ENCODE data around the gene MB21D2.
A peak's percentile ranks its signal among the peaks of the same experiment; 100 is the strongest.
"Not testable (repeated sequence)": the region's sequence is repeated elsewhere in the genome, so short reads cannot be mapped to it uniquely, and the experiment has no call there.

MB21D2 gene

GRCh38 chr3:192799721-192800120 is 117.9 kb downstream of the MB21D2 start:
- no peak overlapping the region for H3K4me3 Mint-ChIP-seq
- H3K27ac Mint-ChIP-seq, result no peak overlapping the region
- peaks cover 4% of the 10 kb centered on the region for H3K36me3 Mint-ChIP-seq (ENCODE audit: low read depth)
- TF ChIP-seq CTCF (IDR thresholded peaks at IDR 0.05), result no peak
- no peak for DNase-seq
- no peaks in the 10 kb centered on the region for H3K9me3 Mint-ChIP-seq
- no peaks in the 10 kb centered on the region for H3K27me3 Mint-ChIP-seq (ENCODE audit: low read depth, poor library complexity)
- peaks cover 4% of the 10 kb centered on the region for H3K4me1 Mint-ChIP-seq

GRCh38 chr3:192795021-192795420 is 122.6 kb downstream of the MB21D2 start:
- Mint-ChIP-seq H3K27me3 (ENCODE audit: low read depth, poor library complexity) (no peaks in the 10 kb centered on the region), H3K4me3 (no peak overlapping the region), H3K4me1 (no peaks in the 10 kb centered on the region), H3K36me3 (ENCODE audit: low read depth) (peaks cover 4% of the 10 kb centered on the region), H3K27ac (no peak overlapping the region), H3K9me3 (no peaks in the 10 kb centered on the region)
- no peak for DNase-seq
- TF ChIP-seq CTCF (IDR thresholded peaks at IDR 0.05), result no peak

GRCh38 chr3:192794216-192794615 is 123.4 kb downstream of the MB21D2 start:
- no peak overlapping the region for H3K27ac Mint-ChIP-seq
- H3K36me3 Mint-ChIP-seq (ENCODE audit: low read depth), result peaks cover 4% of the 10 kb centered on the region
- no peaks in the 10 kb centered on the region for H3K27me3 Mint-ChIP-seq (ENCODE audit: low read depth, poor library complexity)
- H3K4me3 Mint-ChIP-seq, result no peak overlapping the region
- H3K9me3 Mint-ChIP-seq, result peaks cover 4% of the 10 kb centered on the region
- TF ChIP-seq CTCF (IDR thresholded peaks at IDR 0.05), result no peak
- no peaks in the 10 kb centered on the region for H3K4me1 Mint-ChIP-seq
- DNase-seq, result no peak

- not testable (repeated sequence) for H3K4me3 Mint-ChIP-seq, DNase-seq
Measured at GRCh38 chr3:192788816-192789515, 128.7 kb downstream of the MB21D2 start.

GRCh38 chr3:192778508-192778907 is 139.1 kb downstream of the MB21D2 start:
- peaks cover 4% of the 10 kb centered on the region for H3K27me3 Mint-ChIP-seq (ENCODE audit: low read depth, poor library complexity)
- no peak for DNase-seq
- H3K27ac Mint-ChIP-seq, result no peak overlapping the region
- H3K9me3 Mint-ChIP-seq, result peaks cover 28% of the 10 kb centered on the region
- H3K4me1 Mint-ChIP-seq, result no peaks in the 10 kb centered on the region
- no peak overlapping the region for H3K4me3 Mint-ChIP-seq
- no peaks in the 10 kb centered on the region for H3K36me3 Mint-ChIP-seq (ENCODE audit: low read depth)
- TF ChIP-seq CTCF (IDR thresholded peaks at IDR 0.05), result no peak

More at GRCh38 chr3:192788816-192789515, 128.7 kb downstream of the MB21D2 start:
- H3K4me1 Mint-ChIP-seq; H3K36me3 Mint-ChIP-seq (ENCODE audit: low read depth); H3K9me3 Mint-ChIP-seq; H3K27me3 Mint-ChIP-seq (ENCODE audit: low read depth, poor library complexity); H3K27ac Mint-ChIP-seq: not testable (repeated sequence)

GRCh38 chr3:192774341-192774740 is 143.3 kb downstream of the MB21D2 start:
- H3K9me3 Mint-ChIP-seq, result peaks cover 29% of the 10 kb centered on the region
- H3K27me3 Mint-ChIP-seq (ENCODE audit: low read depth, poor library complexity); H3K4me3 Mint-ChIP-seq; H3K36me3 Mint-ChIP-seq (ENCODE audit: low read depth); H3K27ac Mint-ChIP-seq; H3K4me1 Mint-ChIP-seq; DNase-seq: not testable (repeated sequence)

- TF ChIP-seq CTCF (IDR thresholded peaks at IDR 0.05), result peak; percentile 44
- peak; percentile 36 for DNase-seq
- H3K27me3 Mint-ChIP-seq (ENCODE audit: low read depth, poor library complexity), result peaks cover 4% of the 10 kb centered on the region
Measured at GRCh38 chr3:192772240-192772894, 145.3 kb downstream of the MB21D2 start.

More at GRCh38 chr3:192772240-192772894, 145.3 kb downstream of the MB21D2 start:
- no peaks in the 10 kb centered on the region for H3K4me1 Mint-ChIP-seq
- no peak overlapping the region for H3K27ac Mint-ChIP-seq
- H3K4me3 Mint-ChIP-seq, result no peak overlapping the region
- peaks cover 26% of the 10 kb centered on the region for H3K9me3 Mint-ChIP-seq
- no peaks in the 10 kb centered on the region for H3K36me3 Mint-ChIP-seq (ENCODE audit: low read depth)
